OCI-LY1 (cell line): ENCODE results near the gene DKK3.

Experiments
- H2AFZ ChIP-seq: fragments of 200-600 bp; sonication (generic), shearing (Covaris generic); 2 replicates; pipeline ENCODE4 v1.6.0; 2014; ENCODE audit warnings: antibody characterized with exemption, mild to moderate bottlenecking, low read length
- H3F3A ChIP-seq: fragments of 200-600 bp; sonication (generic), shearing (Covaris generic); 2 replicates; pipeline ENCODE4 v1.6.0; 2014; ENCODE audit warnings: mild to moderate bottlenecking, antibody characterized with exemption, low read length, moderate library complexity; ENCODE audit not compliant: insufficient read depth
- H3K27ac ChIP-seq: fragments of 200-600 bp; sonication (generic); 2 replicates; pipeline ENCODE4 v1.5.1; 2014; ENCODE audit warnings: low read length, mixed run types, mild to moderate bottlenecking, low read depth; ENCODE audit not compliant: poor library complexity, severe bottlenecking
- H3K27me3 ChIP-seq: fragments of 200-600 bp; sonication (generic); 2 replicates; pipeline ENCODE4 v1.6.0; 2014; ENCODE audit warnings: antibody characterized with exemption, mild to moderate bottlenecking, low read length, moderate library complexity; ENCODE audit not compliant: insufficient read depth
- H3K36me3 ChIP-seq: fragments of 200-600 bp; sonication (generic); 2 replicates; pipeline ENCODE4 v1.6.1; 2014; ENCODE audit warnings: mild to moderate bottlenecking, antibody characterized with exemption, low read length, moderate library complexity, mixed read lengths; ENCODE audit not compliant: insufficient read depth
- H3K4me1 ChIP-seq: fragments of 200-600 bp; sonication (generic); 2 replicates; pipeline ENCODE4 v1.5.1; 2014; ENCODE audit warnings: mild to moderate bottlenecking, low read length, moderate library complexity; ENCODE audit not compliant: insufficient read depth, severe bottlenecking
- H3K4me2 ChIP-seq: fragments of 200-600 bp; sonication (generic), shearing (Covaris generic); 2 replicates; pipeline ENCODE4 v1.6.1; 2014; ENCODE audit warnings: low read length
- H3K4me3 ChIP-seq: fragments of 200-600 bp; sonication (generic); 2 replicates; pipeline ENCODE4 v1.5.1; 2014; ENCODE audit warnings: low read length, low read depth, mild to moderate bottlenecking, mixed read lengths; ENCODE audit not compliant: poor library complexity, severe bottlenecking
- H3K79me2 ChIP-seq: fragments of 200-600 bp; shearing (Covaris generic); 2 replicates; pipeline ENCODE4 v1.6.1; 2016; ENCODE audit warnings: mixed run types, low read length, mixed read lengths; ENCODE audit not compliant: insufficient read depth
- H3K9ac ChIP-seq: fragments of 200-600 bp; sonication (generic), shearing (Covaris generic); 2 replicates; pipeline ENCODE4 v1.6.1; 2014; ENCODE audit warnings: mild to moderate bottlenecking, low read length, mixed read lengths
- H3K9me2 ChIP-seq: fragments of 200-600 bp; sonication (generic), shearing (Covaris generic); 2 replicates; pipeline ENCODE4 v1.6.1; 2014; ENCODE audit warnings: low read depth, mild to moderate bottlenecking, low read length, mixed read lengths
- H3K9me3 ChIP-seq: fragments of 200-600 bp; shearing (Covaris generic); 2 replicates; pipeline ENCODE4 v1.6.1; 2014; ENCODE audit warnings: low read length, mixed read lengths
- H4K20me1 ChIP-seq: fragments of 200-600 bp; sonication (generic), shearing (Covaris generic); 2 replicates; pipeline ENCODE4 v1.6.0; 2016; ENCODE audit warnings: mild to moderate bottlenecking, low read length; ENCODE audit not compliant: insufficient read depth
- EZH2 ChIP-seq: fragments of 200-600 bp; sonication (generic), shearing (Covaris generic); IDR thresholded peaks from 2 replicates; pipeline ENCODE4 v1.8.0; 2017; ENCODE audit warnings: borderline replicate concordance, mixed run types, mild to moderate bottlenecking, antibody characterized with exemption, low read length, moderate library complexity, mixed read lengths
- TF ChIP-seq, protein P1 (sequence below): fragments of 200-600 bp; sonication (generic), shearing (Covaris generic); IDR thresholded peaks from 2 replicates; pipeline ENCODE4 v1.5.1; 2017; ENCODE audit warnings: mild to moderate bottlenecking, antibody characterized with exemption, low read length, moderate library complexity, mixed read lengths

The DKK3 gene

DNA sequence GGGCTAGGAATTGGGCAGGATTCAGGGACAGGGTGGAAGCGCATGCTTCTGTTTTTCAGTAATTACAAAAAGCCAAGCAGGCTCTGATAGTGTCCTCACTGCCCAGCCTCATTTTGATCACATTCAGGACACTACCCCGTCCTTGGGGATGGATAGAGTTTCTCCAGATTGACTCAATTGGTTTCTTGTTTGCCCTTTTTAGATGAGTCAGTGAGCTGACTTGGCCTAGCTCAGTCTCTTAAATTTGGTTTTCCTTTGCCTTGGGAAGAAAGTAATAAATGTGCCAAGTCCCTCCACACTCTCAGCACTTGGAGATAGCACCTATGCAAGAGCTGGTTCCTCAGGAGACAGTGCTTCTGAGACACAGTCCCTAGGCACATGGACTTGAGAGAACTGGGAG is 25.5 kb downstream of the DKK3 start:
- Histone ChIP-seq H3K4me3 (no peak overlapping the region), H3K9me3 (no peaks in the 10 kb centered on the region), H3K79me2 (no peaks in the 10 kb centered on the region), H4K20me1 (no peaks in the 10 kb centered on the region), H3F3A (no peaks in the 10 kb centered on the region), H3K27me3 (no peaks in the 10 kb centered on the region), H3K9me2 (no peaks in the 10 kb centered on the region), H3K9ac (no peak overlapping the region), H3K4me1 (no peaks in the 10 kb centered on the region), H2AFZ (no peak overlapping the region), H3K36me3 (no peaks in the 10 kb centered on the region), H3K27ac (no peak overlapping the region), H3K4me2 (no peak overlapping the region)
- TF ChIP-seq, protein P1, sequence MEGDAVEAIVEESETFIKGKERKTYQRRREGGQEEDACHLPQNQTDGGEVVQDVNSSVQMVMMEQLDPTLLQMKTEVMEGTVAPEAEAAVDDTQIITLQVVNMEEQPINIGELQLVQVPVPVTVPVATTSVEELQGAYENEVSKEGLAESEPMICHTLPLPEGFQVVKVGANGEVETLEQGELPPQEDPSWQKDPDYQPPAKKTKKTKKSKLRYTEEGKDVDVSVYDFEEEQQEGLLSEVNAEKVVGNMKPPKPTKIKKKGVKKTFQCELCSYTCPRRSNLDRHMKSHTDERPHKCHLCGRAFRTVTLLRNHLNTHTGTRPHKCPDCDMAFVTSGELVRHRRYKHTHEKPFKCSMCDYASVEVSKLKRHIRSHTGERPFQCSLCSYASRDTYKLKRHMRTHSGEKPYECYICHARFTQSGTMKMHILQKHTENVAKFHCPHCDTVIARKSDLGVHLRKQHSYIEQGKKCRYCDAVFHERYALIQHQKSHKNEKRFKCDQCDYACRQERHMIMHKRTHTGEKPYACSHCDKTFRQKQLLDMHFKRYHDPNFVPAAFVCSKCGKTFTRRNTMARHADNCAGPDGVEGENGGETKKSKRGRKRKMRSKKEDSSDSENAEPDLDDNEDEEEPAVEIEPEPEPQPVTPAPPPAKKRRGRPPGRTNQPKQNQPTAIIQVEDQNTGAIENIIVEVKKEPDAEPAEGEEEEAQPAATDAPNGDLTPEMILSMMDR: no peak
- no peak for TF ChIP-seq EZH2

DNA sequence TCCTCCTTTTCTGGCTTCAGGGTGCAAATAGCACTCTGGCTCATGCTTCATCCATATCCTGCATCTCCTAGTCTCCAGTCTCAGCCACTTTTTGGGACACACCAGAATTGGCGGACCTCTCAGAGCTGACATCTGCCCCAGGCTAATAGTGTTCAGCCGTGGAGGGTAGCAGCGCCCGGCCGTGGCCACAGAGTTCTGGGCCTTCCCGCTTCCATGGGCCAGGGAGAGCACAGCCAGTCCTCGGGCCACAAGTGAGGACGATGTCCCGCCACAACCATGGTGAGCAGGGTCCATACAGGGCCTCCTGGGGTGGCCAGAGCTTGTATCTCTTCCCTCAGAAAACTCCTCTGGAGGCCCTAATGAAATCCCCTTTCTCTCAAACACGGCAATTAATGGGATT is 26.0 kb downstream of the DKK3 start:
- no peaks in the 10 kb centered on the region for H3F3A ChIP-seq
- H3K4me2 ChIP-seq: no peak overlapping the region
- no peaks in the 10 kb centered on the region for H3K27me3 ChIP-seq
- no peaks in the 10 kb centered on the region for H3K36me3 ChIP-seq
- TF ChIP-seq, protein P1: no peak
- no peak for TF ChIP-seq EZH2
- no peak overlapping the region for H3K27ac ChIP-seq
- no peak overlapping the region for H3K4me3 ChIP-seq
- H4K20me1 ChIP-seq: no peaks in the 10 kb centered on the region
- H3K4me1 ChIP-seq: no peaks in the 10 kb centered on the region
- H3K79me2 ChIP-seq: no peaks in the 10 kb centered on the region
- no peaks in the 10 kb centered on the region for H3K9me2 ChIP-seq
- H3K9me3 ChIP-seq: no peaks in the 10 kb centered on the region
- no peak overlapping the region for H3K9ac ChIP-seq
- no peak overlapping the region for H2AFZ ChIP-seq

DNA sequence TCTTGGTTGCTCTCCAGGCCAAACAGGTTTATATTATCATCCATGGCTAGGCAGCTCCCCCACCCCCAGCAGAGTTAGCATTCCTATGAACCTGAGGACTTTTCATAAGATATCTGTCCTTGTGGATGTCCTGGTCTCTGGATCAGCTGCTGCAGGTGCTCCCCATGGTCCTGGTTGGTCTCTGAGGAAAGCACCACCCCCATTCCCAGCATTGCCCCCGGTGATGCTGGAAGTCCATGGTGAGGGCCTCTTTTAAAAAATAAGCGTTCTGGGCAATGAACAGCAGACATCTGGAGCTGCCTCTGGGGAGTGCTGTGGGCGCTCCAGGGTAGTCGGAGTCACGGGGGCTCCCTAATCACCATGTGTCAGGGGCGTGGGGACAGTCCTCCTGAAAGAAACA is 26.6 kb downstream of the DKK3 start:
- Histone ChIP-seq H3K4me3 (no peak overlapping the region), H3K79me2 (no peaks in the 10 kb centered on the region), H4K20me1 (no peaks in the 10 kb centered on the region), H3K4me1 (no peaks in the 10 kb centered on the region), H3F3A (no peaks in the 10 kb centered on the region), H3K9me3 (no peaks in the 10 kb centered on the region), H3K4me2 (no peak overlapping the region), H2AFZ (no peak overlapping the region), H3K9me2 (no peaks in the 10 kb centered on the region), H3K27ac (no peak overlapping the region), H3K27me3 (no peaks in the 10 kb centered on the region), H3K9ac (no peak overlapping the region), H3K36me3 (no peaks in the 10 kb centered on the region)
- TF ChIP-seq, protein P1: no peak
- TF ChIP-seq EZH2: no peak
